RWPE2 (cell line): Measurements from ENCODE around the gene NDRG3.

Experiments used
- ATAC-seq: fragments of 200-7000 bp; cut with Tn5 transposase; 3 replicates; pipeline ENCODE4 v1.9.1; 2021; ENCODE audit warnings: low read depth
- DNase-seq: peaks from one replicate; pipeline ENCODE4 v3.0.0-alpha.2; 2020; ENCODE audit warnings: low spot score
- H3K27ac ChIP-seq: fragments of 450-650 bp; 2 replicates; pipeline ENCODE4 v1.5.1; 2017; ENCODE audit warnings: mild to moderate bottlenecking; ENCODE audit not compliant: poor library complexity, severe bottlenecking
- H3K27me3 ChIP-seq: fragments of 250-450 bp; sonication (Bioruptor Pico); 2 replicates; pipeline ENCODE4 v1.5.1; 2021; ENCODE audit warnings: mild to moderate bottlenecking, moderate library complexity; ENCODE audit not compliant: insufficient read depth, poor library complexity, severe bottlenecking
- H3K36me3 ChIP-seq: fragments of 250-450 bp; sonication (Bioruptor Pico); 2 replicates; pipeline ENCODE4 v1.5.1; 2020; ENCODE audit warnings: low read depth, mild to moderate bottlenecking, moderate library complexity
- H3K4me1 ChIP-seq: fragments of 250-450 bp; sonication (Bioruptor Pico); 2 replicates; pipeline ENCODE4 v1.5.1; 2021; ENCODE audit warnings: mild to moderate bottlenecking, moderate library complexity; ENCODE audit not compliant: insufficient read depth, poor library complexity, severe bottlenecking
- H3K4me3 ChIP-seq: fragments of 250-450 bp; sonication (Bioruptor Pico); 2 replicates; pipeline ENCODE4 v1.5.1; 2021; ENCODE audit warnings: mild to moderate bottlenecking, moderate library complexity; ENCODE audit not compliant: severe bottlenecking
- H3K9me3 ChIP-seq: fragments of 250-450 bp; sonication (Bioruptor Pico); 2 replicates; pipeline ENCODE4 v1.5.1; 2021; ENCODE audit warnings: mild to moderate bottlenecking, moderate library complexity; ENCODE audit not compliant: severe bottlenecking
- TF ChIP-seq, protein P1 (sequence below): fragments of 450-650 bp; IDR thresholded peaks from one replicate; pipeline ENCODE4 v1.5.1; 2017; ENCODE audit warnings: mild to moderate bottlenecking, moderate library complexity; ENCODE audit not compliant: poor library complexity, severe bottlenecking

Gene NDRG3

DNA sequence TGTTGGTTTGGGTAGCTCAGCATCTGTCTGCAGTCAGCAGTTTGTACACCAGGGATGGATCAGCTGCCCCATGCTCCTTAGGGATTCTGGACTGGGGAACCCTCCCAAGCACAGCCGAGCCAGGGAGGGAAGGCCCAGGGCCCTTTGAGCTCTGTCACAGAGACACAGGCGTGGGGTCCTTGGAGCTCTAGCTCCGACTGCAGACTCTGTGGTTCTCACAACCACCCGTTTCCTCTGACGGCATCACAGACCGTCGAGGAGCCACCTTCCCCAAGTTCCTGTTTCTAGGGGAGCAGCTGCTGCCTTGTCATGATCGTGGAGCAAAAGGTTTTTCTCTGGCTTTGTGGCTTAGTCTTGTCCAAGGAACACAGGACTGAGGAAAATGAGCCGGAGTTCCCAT is 99.9 kb downstream of the NDRG3 start, which contains the start of gene SLA2:
Gene SLA2, minus strand, starts transcription at position 199 of the 400 bp plus-strand sequence. CDS start 4,861 bp downstream, outside the sequence.
- ATAC-seq, result no peak
- TF ChIP-seq, protein P1, sequence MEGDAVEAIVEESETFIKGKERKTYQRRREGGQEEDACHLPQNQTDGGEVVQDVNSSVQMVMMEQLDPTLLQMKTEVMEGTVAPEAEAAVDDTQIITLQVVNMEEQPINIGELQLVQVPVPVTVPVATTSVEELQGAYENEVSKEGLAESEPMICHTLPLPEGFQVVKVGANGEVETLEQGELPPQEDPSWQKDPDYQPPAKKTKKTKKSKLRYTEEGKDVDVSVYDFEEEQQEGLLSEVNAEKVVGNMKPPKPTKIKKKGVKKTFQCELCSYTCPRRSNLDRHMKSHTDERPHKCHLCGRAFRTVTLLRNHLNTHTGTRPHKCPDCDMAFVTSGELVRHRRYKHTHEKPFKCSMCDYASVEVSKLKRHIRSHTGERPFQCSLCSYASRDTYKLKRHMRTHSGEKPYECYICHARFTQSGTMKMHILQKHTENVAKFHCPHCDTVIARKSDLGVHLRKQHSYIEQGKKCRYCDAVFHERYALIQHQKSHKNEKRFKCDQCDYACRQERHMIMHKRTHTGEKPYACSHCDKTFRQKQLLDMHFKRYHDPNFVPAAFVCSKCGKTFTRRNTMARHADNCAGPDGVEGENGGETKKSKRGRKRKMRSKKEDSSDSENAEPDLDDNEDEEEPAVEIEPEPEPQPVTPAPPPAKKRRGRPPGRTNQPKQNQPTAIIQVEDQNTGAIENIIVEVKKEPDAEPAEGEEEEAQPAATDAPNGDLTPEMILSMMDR, result no peak

DNA sequence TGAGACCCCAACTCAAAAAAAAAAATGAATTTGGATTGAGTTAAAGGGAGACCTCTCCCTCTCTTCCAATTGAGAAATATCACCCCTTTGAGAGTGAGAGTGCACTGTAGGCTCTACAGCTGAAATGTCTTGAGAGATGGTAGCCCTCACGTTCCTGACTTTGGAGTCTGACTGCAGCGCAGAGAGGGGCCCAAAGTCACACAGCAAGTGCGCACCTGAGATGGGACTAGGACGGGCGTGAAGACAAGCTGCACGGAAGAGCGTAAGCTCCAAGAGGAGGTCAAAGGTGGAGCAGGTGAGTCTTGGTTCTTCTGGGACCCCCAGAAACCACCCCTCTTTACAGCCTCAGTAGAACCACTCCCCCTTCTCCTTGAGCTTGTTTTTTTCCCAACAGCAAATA is 100.5 kb downstream of the NDRG3 start:
- no peak overlapping the region for H3K27ac ChIP-seq
- no peak for ATAC-seq
- no peak for DNase-seq

More for the DNA sequence above, 99.9 kb downstream of the NDRG3 start, which contains the start of gene SLA2:
- no peak within 1 kb of the TSS for H3K4me3 ChIP-seq
- no peaks in the 10 kb centered on the region for H3K36me3 ChIP-seq
- no peak for DNase-seq
- H3K9me3 ChIP-seq, result no peaks in the 10 kb centered on the region
- no peak within 1 kb of the TSS for H3K27ac ChIP-seq
- peaks cover 5% of the 10 kb centered on the region for H3K4me1 ChIP-seq
- no peaks in the 10 kb centered on the region for H3K27me3 ChIP-seq

DNA sequence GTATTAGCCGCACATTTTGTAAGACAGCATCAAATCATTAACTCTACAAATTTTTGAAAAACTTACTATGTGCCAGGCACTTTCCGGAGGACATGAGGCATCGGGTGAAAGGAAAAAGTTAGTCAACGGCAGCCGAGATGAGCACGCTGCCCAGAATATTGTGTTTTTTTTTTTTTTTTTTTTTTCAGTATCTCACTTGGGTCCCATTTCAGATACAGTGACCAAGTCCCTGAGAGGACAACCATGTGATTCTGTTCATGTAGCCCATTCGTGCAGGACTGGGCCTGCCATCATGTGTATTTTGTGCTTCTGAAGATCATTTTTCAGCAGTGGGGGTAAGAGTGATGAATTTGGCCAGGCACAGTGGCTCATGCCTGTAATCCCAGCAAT is 101.2 kb downstream of the NDRG3 start:
- no peaks in the 10 kb centered on the region for H3K27me3 ChIP-seq
- TF ChIP-seq, protein P1, result no peak
- H3K27ac ChIP-seq, result no peak overlapping the region
- ATAC-seq, result no peak
- no peak for DNase-seq
- no peak overlapping the region for H3K4me3 ChIP-seq
- H3K4me1 ChIP-seq, result peaks cover 5% of the 10 kb centered on the region
- no peaks in the 10 kb centered on the region for H3K9me3 ChIP-seq
- no peaks in the 10 kb centered on the region for H3K36me3 ChIP-seq

More for the DNA sequence above, 100.5 kb downstream of the NDRG3 start:
- TF ChIP-seq, protein P1, result no peak
- H3K9me3 ChIP-seq, result no peaks in the 10 kb centered on the region
- H3K4me1 ChIP-seq, result peaks cover 5% of the 10 kb centered on the region
- H3K27me3 ChIP-seq, result no peaks in the 10 kb centered on the region
- H3K36me3 ChIP-seq, result no peaks in the 10 kb centered on the region
- no peak overlapping the region for H3K4me3 ChIP-seq

DNA sequence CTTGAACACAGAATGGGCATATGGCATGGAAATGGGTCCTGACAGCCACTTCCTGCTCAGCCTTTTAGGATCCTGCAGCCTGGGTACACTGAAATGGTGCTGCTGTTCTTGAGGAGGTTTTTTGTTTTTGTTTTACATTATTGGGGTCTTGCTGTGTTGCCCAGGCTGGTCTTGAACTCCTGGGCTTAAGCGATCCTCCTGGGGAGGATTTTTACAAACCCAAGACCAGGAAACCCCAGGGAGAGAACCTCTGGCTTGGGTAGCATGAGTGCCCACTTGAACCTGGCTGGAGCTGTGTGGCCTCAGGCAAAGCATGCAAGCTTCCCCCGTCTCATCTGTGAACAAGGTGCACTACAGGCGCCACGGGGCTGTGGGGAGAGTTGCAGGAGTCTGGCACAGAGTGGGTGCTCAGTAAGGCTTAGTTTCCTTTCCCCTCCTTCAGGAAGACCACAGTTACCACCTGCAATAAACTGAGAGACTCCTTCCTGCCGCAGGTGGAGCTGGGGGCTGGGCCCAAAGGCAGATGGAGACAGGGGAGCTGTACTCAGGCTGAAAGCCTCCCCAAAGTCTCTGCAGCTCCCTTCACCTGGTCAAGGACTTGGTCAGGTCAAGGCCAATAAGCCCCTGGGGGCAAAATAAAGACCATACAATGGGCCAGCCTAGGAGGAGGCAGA is 101.7 kb downstream of the NDRG3 start:
- Histone ChIP-seq H3K27ac (no peak overlapping the region), H3K4me1 (peaks cover 5% of the 10 kb centered on the region), H3K9me3 (no peaks in the 10 kb centered on the region), H3K27me3 (no peaks in the 10 kb centered on the region), H3K36me3 (no peaks in the 10 kb centered on the region), H3K4me3 (no peak overlapping the region)
- TF ChIP-seq, protein P1, result no peak
- ATAC-seq, result no peak
- DNase-seq, result no peak

- ATAC-seq (no peak), DNase-seq (no peak)
- Histone ChIP-seq H3K27me3 (no peaks in the 10 kb centered on the region), H3K4me3 (no peak overlapping the region), H3K4me1 (peaks cover 5% of the 10 kb centered on the region), H3K27ac (no peak overlapping the region), H3K9me3 (no peaks in the 10 kb centered on the region), H3K36me3 (no peaks in the 10 kb centered on the region)
- TF ChIP-seq, protein P1, result no peak
Measured at GRCh38 chr20:36642136-36642535, 103.8 kb downstream of the NDRG3 start.
